ENCODE measurements around the gene ACOD1. TPM values are rescaled to one million over a fixed set of nuclear protein-coding genes. Genes with fewer than 3 reads are reported as not detected.
"Not testable (repeated sequence)": the region's sequence is repeated elsewhere in the genome, so short reads cannot be mapped to it uniquely, and the experiment has no call there.

The ACOD1 gene
- total RNA-seq, 1 donor from 2014 or later: not detected

DNA sequence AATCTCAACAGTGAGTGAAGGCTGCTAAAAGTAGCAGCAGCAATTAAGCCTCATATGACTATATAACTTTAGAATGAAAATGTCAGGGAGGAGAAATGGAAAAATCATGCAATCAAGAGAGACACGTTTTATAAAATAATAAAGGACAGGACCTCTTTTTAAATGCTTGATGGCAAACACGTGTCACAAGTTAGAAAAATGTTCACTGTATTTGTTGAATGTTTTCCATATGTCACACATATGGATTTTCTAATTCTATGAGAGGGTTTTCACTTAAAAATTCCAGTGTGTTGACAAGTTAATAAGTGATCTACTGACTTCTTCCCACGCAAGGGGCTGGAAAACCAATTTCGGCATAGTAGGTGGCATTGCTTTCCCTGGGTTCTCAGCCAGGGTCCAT, 34.4 kb upstream of the ACOD1 start:
- no peaks in the 10 kb centered on the region for H3K4me1 Mint-ChIP-seq
- POLR2A ChIA-PET: no interaction called here
- peaks cover 12% of the 10 kb centered on the region for H3K27me3 Mint-ChIP-seq
- CTCF ChIA-PET: no interaction called here
- H3K4me3 Mint-ChIP-seq: no peak overlapping the region
- no peaks in the 10 kb centered on the region for H3K9me3 Mint-ChIP-seq
- DNase-seq (no peak), ATAC-seq (ENCODE audit: low read depth) (no peak)
- intact Hi-C loops (cut with micrococcal nuclease): no loop called here
- H3K36me3 Mint-ChIP-seq (ENCODE audit: low read depth): no peaks in the 10 kb centered on the region
- no peak overlapping the region for H3K27ac Mint-ChIP-seq
- TF ChIP-seq, protein P1, sequence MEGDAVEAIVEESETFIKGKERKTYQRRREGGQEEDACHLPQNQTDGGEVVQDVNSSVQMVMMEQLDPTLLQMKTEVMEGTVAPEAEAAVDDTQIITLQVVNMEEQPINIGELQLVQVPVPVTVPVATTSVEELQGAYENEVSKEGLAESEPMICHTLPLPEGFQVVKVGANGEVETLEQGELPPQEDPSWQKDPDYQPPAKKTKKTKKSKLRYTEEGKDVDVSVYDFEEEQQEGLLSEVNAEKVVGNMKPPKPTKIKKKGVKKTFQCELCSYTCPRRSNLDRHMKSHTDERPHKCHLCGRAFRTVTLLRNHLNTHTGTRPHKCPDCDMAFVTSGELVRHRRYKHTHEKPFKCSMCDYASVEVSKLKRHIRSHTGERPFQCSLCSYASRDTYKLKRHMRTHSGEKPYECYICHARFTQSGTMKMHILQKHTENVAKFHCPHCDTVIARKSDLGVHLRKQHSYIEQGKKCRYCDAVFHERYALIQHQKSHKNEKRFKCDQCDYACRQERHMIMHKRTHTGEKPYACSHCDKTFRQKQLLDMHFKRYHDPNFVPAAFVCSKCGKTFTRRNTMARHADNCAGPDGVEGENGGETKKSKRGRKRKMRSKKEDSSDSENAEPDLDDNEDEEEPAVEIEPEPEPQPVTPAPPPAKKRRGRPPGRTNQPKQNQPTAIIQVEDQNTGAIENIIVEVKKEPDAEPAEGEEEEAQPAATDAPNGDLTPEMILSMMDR (IDR thresholded peaks at IDR 0.05): no peak

DNA sequence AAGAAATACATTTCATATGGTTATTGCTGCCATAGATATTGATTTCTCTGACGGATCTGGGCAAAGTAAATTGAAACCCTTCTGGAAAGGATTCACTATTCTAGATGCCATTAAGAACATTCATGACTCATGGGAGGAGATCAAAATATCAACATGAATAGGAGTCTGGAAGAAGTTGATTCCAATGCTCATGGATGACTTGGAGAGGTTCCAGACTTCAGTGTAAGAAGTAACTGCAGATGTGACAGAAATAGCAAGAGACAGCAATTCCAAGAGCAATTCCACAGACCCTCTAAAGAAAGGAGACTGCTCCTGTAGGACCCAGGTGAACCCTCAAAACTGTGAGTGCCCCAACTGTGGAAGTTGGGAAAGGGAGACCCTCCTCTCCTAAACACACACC, 31.2 kb upstream of the ACOD1 start:
- peaks cover 24% of the 10 kb centered on the region for H3K27me3 Mint-ChIP-seq
- ChIA-PET POLR2A (no interaction called here), CTCF (no interaction called here)
- H3K4me1 Mint-ChIP-seq: no peaks in the 10 kb centered on the region
- peaks cover 6% of the 10 kb centered on the region for H3K9me3 Mint-ChIP-seq
- ATAC-seq (ENCODE audit: low read depth): no peak
- no peak overlapping the region for H3K27ac Mint-ChIP-seq
- intact Hi-C loops (cut with micrococcal nuclease): no loop called here
- no peak overlapping the region for H3K4me3 Mint-ChIP-seq
- H3K36me3 Mint-ChIP-seq (ENCODE audit: low read depth): no peaks in the 10 kb centered on the region
- no peak for DNase-seq
- TF ChIP-seq, protein P1 (IDR thresholded peaks at IDR 0.05): no peak

DNA sequence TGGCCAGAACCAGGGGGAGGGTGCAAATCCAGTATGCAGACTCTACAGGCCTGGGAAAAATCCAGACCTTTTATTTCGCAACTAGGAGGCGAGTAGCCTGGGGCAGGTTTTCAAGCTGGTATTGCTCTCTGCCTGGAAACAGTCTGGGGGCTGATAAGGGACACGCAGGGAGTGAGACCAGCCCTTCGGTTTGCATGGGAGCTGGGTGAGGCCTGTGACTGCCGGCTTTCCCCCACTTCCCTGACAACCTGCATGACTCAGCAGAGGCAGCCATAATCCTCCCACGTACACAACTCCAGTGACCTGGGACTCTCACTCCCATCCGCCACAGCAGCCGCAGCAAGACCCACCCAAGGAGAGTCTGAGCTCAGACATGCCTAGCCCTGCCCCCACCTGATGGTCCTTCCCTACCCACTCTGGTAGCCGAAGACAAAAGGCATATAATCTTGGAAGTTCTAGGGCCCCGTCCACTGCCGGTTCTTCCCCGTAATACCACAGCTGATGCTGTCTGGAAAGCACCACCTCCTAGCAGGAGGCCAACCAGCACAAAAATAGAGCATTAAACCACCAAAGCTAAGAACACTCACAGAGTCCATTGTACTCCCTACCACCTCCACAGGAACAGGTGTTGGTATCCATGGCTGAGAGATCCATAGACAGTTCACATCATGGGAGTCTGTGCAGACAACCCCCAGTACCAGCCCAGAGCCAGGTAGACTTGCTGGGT, 30.4 kb upstream of the ACOD1 start:
- POLR2A ChIA-PET, CTCF ChIA-PET: not testable (repeated sequence)

DNA sequence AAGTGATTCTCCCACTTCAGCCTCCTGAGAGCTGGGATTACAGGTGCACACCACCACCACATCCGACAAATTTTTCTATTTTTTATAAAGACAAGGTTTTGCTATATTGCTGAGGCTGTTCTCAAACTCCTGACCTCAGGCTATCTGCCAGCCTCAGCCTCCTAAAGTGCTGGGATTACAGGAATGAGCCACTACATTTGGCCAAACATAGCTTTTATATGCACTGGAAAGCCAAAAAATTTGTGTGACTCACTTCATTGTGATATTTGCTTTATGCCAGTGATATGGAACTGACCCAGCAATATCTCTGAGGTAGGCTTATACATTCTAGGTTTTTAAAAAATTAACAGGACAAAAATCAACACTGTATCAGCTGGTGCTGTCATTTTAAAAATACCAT, 26.8 kb upstream of the ACOD1 start:
- Mint-ChIP-seq H3K27ac (no peak overlapping the region), H3K36me3 (ENCODE audit: low read depth) (no peaks in the 10 kb centered on the region), H3K9me3 (peaks cover 6% of the 10 kb centered on the region), H3K4me1 (no peaks in the 10 kb centered on the region), H3K4me3 (no peak overlapping the region), H3K27me3 (peaks cover 17% of the 10 kb centered on the region)
- CTCF ChIA-PET: no interaction called here
- TF ChIP-seq, protein P1 (IDR thresholded peaks at IDR 0.05): no peak
- intact Hi-C loops (cut with micrococcal nuclease): no loop called here
- ATAC-seq (ENCODE audit: low read depth) (no peak), DNase-seq (no peak)
- POLR2A ChIA-PET: no interaction called here

More for the DNA sequence above, 30.4 kb upstream of the ACOD1 start:
- DNase-seq; H3K9me3 Mint-ChIP-seq; intact Hi-C loops (cut with micrococcal nuclease); ATAC-seq (ENCODE audit: low read depth); H3K4me1 Mint-ChIP-seq; H3K4me3 Mint-ChIP-seq; H3K36me3 Mint-ChIP-seq (ENCODE audit: low read depth); H3K27ac Mint-ChIP-seq: not testable (repeated sequence)
- H3K27me3 Mint-ChIP-seq: peaks cover 24% of the 10 kb centered on the region

DNA sequence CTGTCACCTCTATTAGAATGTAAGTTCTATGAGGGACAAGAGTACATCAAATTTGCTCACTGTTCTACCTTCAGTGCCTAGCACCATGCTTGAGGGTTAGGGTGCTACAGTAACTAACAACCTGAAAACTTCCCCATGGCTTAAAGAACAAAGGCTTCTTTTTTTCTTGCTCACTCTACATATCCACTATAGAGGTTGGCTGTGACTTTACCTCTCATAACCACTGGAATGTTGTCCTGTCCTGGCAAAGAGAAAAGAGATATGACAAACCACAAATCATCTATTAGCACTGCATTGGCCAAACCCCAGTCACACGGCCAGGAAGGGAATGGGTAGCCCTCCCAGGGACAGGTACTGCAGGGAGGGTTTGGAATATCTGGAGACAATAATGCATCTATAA, 23.2 kb upstream of the ACOD1 start:
- ChIA-PET CTCF (no interaction called here), POLR2A (no interaction called here)
- no peak overlapping the region for H3K4me3 Mint-ChIP-seq
- no peak for DNase-seq
- peaks cover 4% of the 10 kb centered on the region for H3K9me3 Mint-ChIP-seq
- TF ChIP-seq, protein P1 (IDR thresholded peaks at IDR 0.05): no peak
- H3K27ac Mint-ChIP-seq: no peak overlapping the region
- intact Hi-C loops (cut with micrococcal nuclease): no loop called here
- ATAC-seq (ENCODE audit: low read depth): no peak
- H3K27me3 Mint-ChIP-seq: peaks cover 19% of the 10 kb centered on the region
- no peaks in the 10 kb centered on the region for H3K36me3 Mint-ChIP-seq (ENCODE audit: low read depth)
- H3K4me1 Mint-ChIP-seq: no peaks in the 10 kb centered on the region

DNA sequence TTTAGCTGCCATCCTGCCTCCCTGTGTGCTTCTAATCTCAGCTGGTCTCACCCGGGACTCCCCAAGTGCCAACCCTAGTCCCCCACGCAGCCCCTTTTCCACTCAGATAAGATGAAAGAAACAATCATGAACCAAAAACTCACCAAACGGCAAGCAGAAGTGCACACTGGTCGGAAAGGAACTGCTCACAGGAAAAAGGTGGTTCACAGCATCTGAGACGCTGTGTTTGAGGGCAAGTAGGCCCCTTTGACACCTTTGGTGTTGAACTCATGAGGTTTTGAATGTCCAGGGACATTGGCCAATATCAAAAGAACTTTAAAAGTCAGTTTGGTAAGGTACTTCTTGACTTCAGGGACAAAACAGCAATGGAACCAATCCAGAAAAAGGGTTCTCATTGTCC, 20.4 kb upstream of the ACOD1 start:
- Mint-ChIP-seq H3K27me3 (peaks cover 11% of the 10 kb centered on the region), H3K9me3 (peaks cover 3% of the 10 kb centered on the region), H3K4me3 (no peak overlapping the region), H3K4me1 (no peaks in the 10 kb centered on the region), H3K36me3 (ENCODE audit: low read depth) (no peaks in the 10 kb centered on the region), H3K27ac (no peak overlapping the region)
- no peak for DNase-seq
- ChIA-PET POLR2A (no interaction called here), CTCF (no interaction called here)
- TF ChIP-seq, protein P1 (IDR thresholded peaks at IDR 0.05): no peak
- no peak for ATAC-seq (ENCODE audit: low read depth)
- intact Hi-C loops (cut with micrococcal nuclease): no loop called here

All from activated B cell treated with CpG ODN at 0.5 μM for 24 hours (primary cell).